Measurements from ENCODE around the gene RASIP1.

- TF ChIP-seq POLR2A (IDR thresholded peaks at IDR 0.05; ENCODE audit: low read depth, low read length) (no peak), POLR2AphosphoS5 (IDR thresholded peaks at IDR 0.05; ENCODE audit: low read depth, low read length) (no peak), TAF1 (IDR thresholded peaks at IDR 0.05; ENCODE audit: borderline replicate concordance, low read depth, low read length) (no peak)
Observed at GRCh38 chr19:48755787-48756186, 15.4 kb upstream of the RASIP1 start.

All from GM12892 (cell line).